Measurements from ENCODE around the gene TBC1D9B. TPM values are rescaled to one million over a fixed set of nuclear protein-coding genes. Genes with fewer than 3 reads are reported as not detected.

Gene TBC1D9B
- total RNA-seq, 1 donor from 2014 or later: 79.6 TPM

- DNase-seq (ENCODE audit: low read depth): no peak
- no peak for TF ChIP-seq CTCF (IDR thresholded peaks at IDR 0.05; ENCODE audit: insufficient read depth, low read length, poor library complexity, severe bottlenecking)
- H3K27me3 ChIP-seq (ENCODE audit: control insufficient read depth, insufficient read depth, low read length): no peaks in the 10 kb centered on the region
- H3K36me3 ChIP-seq (ENCODE audit: control insufficient read depth, insufficient read depth, low read length): peaks cover 1% of the 10 kb centered on the region
- H3K4me3 ChIP-seq (ENCODE audit: low read depth, low read length): no peak overlapping the region
Measured at GRCh38 chr5:179814090-179814489, 93.6 kb downstream of the TBC1D9B start.

GRCh38 chr5:179812997-179813607, 94.6 kb downstream of the TBC1D9B start:
- DNase-seq (ENCODE audit: low read depth): no peak
- Histone ChIP-seq H3K4me3 (ENCODE audit: low read depth, low read length) (no peak overlapping the region), H3K36me3 (ENCODE audit: control insufficient read depth, insufficient read depth, low read length) (peaks cover 1% of the 10 kb centered on the region), H3K27me3 (ENCODE audit: control insufficient read depth, insufficient read depth, low read length) (no peaks in the 10 kb centered on the region)
- TF ChIP-seq CTCF (IDR thresholded peaks at IDR 0.05; ENCODE audit: insufficient read depth, low read length, poor library complexity, severe bottlenecking): no peak

GRCh38 chr5:179812135-179812825, 95.4 kb downstream of the TBC1D9B start:
- no peak for DNase-seq (ENCODE audit: low read depth)
- TF ChIP-seq CTCF (IDR thresholded peaks at IDR 0.05; ENCODE audit: insufficient read depth, low read length, poor library complexity, severe bottlenecking): no peak
- Histone ChIP-seq H3K27me3 (ENCODE audit: control insufficient read depth, insufficient read depth, low read length) (no peaks in the 10 kb centered on the region), H3K4me3 (ENCODE audit: low read depth, low read length) (no peak overlapping the region), H3K36me3 (ENCODE audit: control insufficient read depth, insufficient read depth, low read length) (peaks cover 1% of the 10 kb centered on the region)

Other genes with a start within 250 kb of the TBC1D9B start
- not detected in 2 replicates for gene CBY3, start 226.9 kb downstream of the TBC1D9B start, total RNA-seq
- 586 and 649 TPM in 2 replicates for gene CANX, start 208.9 kb downstream of the TBC1D9B start, total RNA-seq
- gene MAML1, start 175.1 kb downstream of the TBC1D9B start, total RNA-seq: 17.5 and 18.8 TPM in 2 replicates
- 0.41 and 5.1 TPM in 2 replicates for gene LTC4S, start 113.9 kb downstream of the TBC1D9B start, total RNA-seq
- 540 and 586 TPM in 2 replicates for gene MGAT4B, start 101.0 kb downstream of the TBC1D9B start, total RNA-seq
- 905 and 956 TPM in 2 replicates for gene SQSTM1, start 87.0 kb downstream of the TBC1D9B start, total RNA-seq
- 18.7 and 25.7 TPM in 2 replicates for gene MRNIP, start 49.1 kb downstream of the TBC1D9B start, total RNA-seq
- 42.0 and 48.1 TPM in 2 replicates for gene RNF130, start 163.9 kb upstream of the TBC1D9B start, total RNA-seq